IMR-90 (cell line): ENCODE data around the gene RPTOR. TPM values are rescaled to one million over a fixed set of nuclear protein-coding genes. Genes with fewer than 3 reads are reported as not detected.

ENCODE experiments used
- ATAC-seq: fragments of 200-7000 bp; cut with Tn5 transposase; 2 replicates; pipeline ENCODE4 v1.9.1; 2020; ENCODE audit warnings: low read depth, mild to moderate bottlenecking, moderate library complexity
- BruUV-seq: library from RNA; stranded (reverse); fragments of 400-500 nt; replicated peaks from 2 replicates; lab custom pipeline; 2021; lab: Mats Ljungman, UMichigan
- CTCF ChIA-PET: fragments of 300-600 bp; formaldehyde crosslinking; extraction: SDS; loops from one replicate; lab custom pipeline; 2021; ENCODE audit warnings: antibody characterized with exemption; lab: Yijun Ruan, JAX
- POLR2A ChIA-PET: fragments of 300-600 bp; sonication (Branson Sonifier 250); formaldehyde crosslinking; loops from one replicate; lab custom pipeline; 2022; ENCODE audit warnings: antibody characterized with exemption; ENCODE audit not compliant: unreplicated experiment; lab: Charles Lee
- DNase-seq: peaks from one replicate; pipeline ENCODE4 v3.0.0; 2013
- H2AFZ ChIP-seq: replicated peaks from 2 replicates; pipeline ENCODE3; 2013; ENCODE audit warnings: low read length, mild to moderate bottlenecking; ENCODE audit not compliant: poor library complexity
- H2AK5ac ChIP-seq: 2 replicates; pipeline ENCODE4 v1.6.1; 2013; ENCODE audit warnings: low read depth, low read length, inconsistent platforms
- H2AK9ac ChIP-seq: replicated peaks from 2 replicates; pipeline ENCODE3; 2013; ENCODE audit warnings: mild to moderate bottlenecking, low read depth, low read length, moderate library complexity; ENCODE audit not compliant: poor library complexity
- H2BK120ac ChIP-seq: 2 replicates; pipeline ENCODE4 v1.6.1; 2013; ENCODE audit warnings: low read depth, low read length, inconsistent platforms
- H2BK15ac ChIP-seq: 3 replicates; pipeline ENCODE4 v1.6.1; 2013; ENCODE audit warnings: low read depth, low read length, inconsistent platforms
- H2BK20ac ChIP-seq: 2 replicates; pipeline ENCODE4 v1.6.1; 2013; ENCODE audit warnings: low read depth, mild to moderate bottlenecking, inconsistent platforms, low read length, moderate library complexity
- H2BK5ac ChIP-seq: 2 replicates; pipeline ENCODE4 v1.6.1; 2013; ENCODE audit warnings: mild to moderate bottlenecking, low read depth, low read length, inconsistent platforms; ENCODE audit not compliant: poor library complexity, severe bottlenecking
- H3K14ac ChIP-seq: replicated peaks from 2 replicates; pipeline ENCODE4 v1.6.1; 2013; ENCODE audit warnings: low read depth, low read length, inconsistent platforms
- H3K18ac ChIP-seq: 2 replicates; pipeline ENCODE4 v1.6.1; 2013; ENCODE audit warnings: low read depth, low read length, control low read depth
- H3K23ac ChIP-seq: 2 replicates; pipeline ENCODE4 v1.6.1; 2013; ENCODE audit warnings: low read depth, low read length, inconsistent platforms
- H3K27ac ChIP-seq: 2 replicates; pipeline ENCODE4 v1.5.1; 2013; ENCODE audit warnings: mild to moderate bottlenecking, control low read depth, low read length; ENCODE audit not compliant: insufficient read depth
- H3K27me3 ChIP-seq: 2 replicates; pipeline ENCODE4 v1.6.1; 2013; ENCODE audit warnings: low read length; ENCODE audit not compliant: control insufficient read depth, insufficient read depth
- H3K36me3 ChIP-seq: 2 replicates; pipeline ENCODE4 v1.6.1; 2013; ENCODE audit warnings: low read length, mixed read lengths; ENCODE audit not compliant: control insufficient read depth, insufficient read depth
- H3K4ac ChIP-seq: 2 replicates; pipeline ENCODE4 v1.6.1; 2013; ENCODE audit warnings: low read depth, low read length, inconsistent platforms
- H3K4me1 ChIP-seq: 2 replicates; pipeline ENCODE4 v1.6.1; 2013; ENCODE audit warnings: low read length, mixed read lengths; ENCODE audit not compliant: control insufficient read depth, insufficient read depth
- H3K4me2 ChIP-seq: 2 replicates; pipeline ENCODE4 v1.6.1; 2013; ENCODE audit warnings: low read depth, mild to moderate bottlenecking, control low read depth, low read length, moderate library complexity
- H3K4me3 ChIP-seq: 2 replicates; pipeline ENCODE4 v1.5.1; 2013; ENCODE audit warnings: low read depth, mild to moderate bottlenecking, control low read depth, low read length, moderate library complexity; ENCODE audit not compliant: insufficient read depth
- H3K56ac ChIP-seq: 2 replicates; pipeline ENCODE4 v1.6.1; 2013; ENCODE audit warnings: low read length, inconsistent platforms; ENCODE audit not compliant: insufficient read depth; ENCODE audit errors: extremely low read depth
- H3K79me1 ChIP-seq, 2 experiments: 2 replicates each; pipeline ENCODE4 v1.6.1; 2013; ENCODE audit warnings: low read length in 2 of 2, inconsistent platforms in 1 of 2, low read depth in 1 of 2
- H3K9ac ChIP-seq: 2 replicates; pipeline ENCODE4 v1.6.1; 2013; ENCODE audit warnings: low read depth, low read length, control low read depth
- H3K9me1 ChIP-seq: 2 replicates; pipeline ENCODE4 v1.6.1; 2013; ENCODE audit warnings: low read length, inconsistent platforms; ENCODE audit not compliant: insufficient read depth
- H3K9me3 ChIP-seq: 2 replicates; pipeline ENCODE4 v1.6.1; 2013; ENCODE audit warnings: low read length; ENCODE audit not compliant: control insufficient read depth, insufficient read depth
- H4K20me1 ChIP-seq: 2 replicates; pipeline ENCODE4 v1.6.1; 2013; ENCODE audit warnings: low read length, inconsistent platforms; ENCODE audit not compliant: insufficient read depth
- H4K5ac ChIP-seq: 2 replicates; pipeline ENCODE4 v1.6.1; 2013; ENCODE audit warnings: mild to moderate bottlenecking, low read depth, low read length, control low read depth
- H4K8ac ChIP-seq, 2 experiments: 2 replicates each; pipeline ENCODE4 v1.6.1; 2013; ENCODE audit warnings: low read depth in 2 of 2, low read length in 2 of 2, control low read depth in 1 of 2, inconsistent platforms in 1 of 2
- H4K91ac ChIP-seq: 2 replicates; pipeline ENCODE4 v1.6.1; 2013; ENCODE audit warnings: low read depth, low read length, inconsistent platforms; ENCODE audit not compliant: insufficient read depth
- BHLHE40 ChIP-seq: fragments of 150-350 bp; IDR thresholded peaks from 2 replicates; pipeline ENCODE4 v1.6.1; 2016; ENCODE audit warnings: mild to moderate bottlenecking, low read depth, low read length
- CEBPB ChIP-seq: IDR thresholded peaks from 2 replicates; pipeline ENCODE4 v1.6.1; 2012; ENCODE audit warnings: low read depth, low read length, improper control_type of control experiment
- CHD1 ChIP-seq: IDR thresholded peaks from 2 replicates; pipeline ENCODE4 v1.6.1; 2012; ENCODE audit warnings: low read depth, low read length, improper control_type of control experiment
- CTCF ChIP-seq: conservative IDR thresholded peaks from 2 replicates; pipeline ENCODE4 v1.5.1; 2012; ENCODE audit warnings: mild to moderate bottlenecking, low read depth, low read length, improper control_type of control experiment
- ELK1 ChIP-seq: fragments of 150-350 bp; IDR thresholded peaks from 2 replicates; pipeline ENCODE4 v1.6.1; 2016; ENCODE audit warnings: low read depth, mild to moderate bottlenecking, low read length, moderate library complexity, borderline replicate concordance
- RAD21 ChIP-seq: IDR thresholded peaks from 2 replicates; pipeline ENCODE4 v1.6.1; 2012; ENCODE audit warnings: low read length, improper control_type of control experiment
- RCOR1 ChIP-seq: IDR thresholded peaks from 2 replicates; pipeline ENCODE4 v1.6.1; 2012; ENCODE audit warnings: mild to moderate bottlenecking, low read length, improper control_type of control experiment; ENCODE audit not compliant: insufficient replicate concordance
- RFX5 ChIP-seq: IDR thresholded peaks from 2 replicates; pipeline ENCODE4 v1.8.0; 2012; ENCODE audit warnings: low read depth, mild to moderate bottlenecking, low read length, moderate library complexity
- SMC3 ChIP-seq: fragments of 150-350 bp; IDR thresholded peaks from 2 replicates; pipeline ENCODE4 v1.6.1; 2016; ENCODE audit warnings: low read depth, mild to moderate bottlenecking, antibody characterized with exemption, low read length, moderate library complexity
- WGBS, 2 experiments: methylation state at CpG; one replicate each; pipeline versions ENCODE4 v1.1.5 to v1.1.7; 2013; ENCODE audit warnings: missing lambda C conversion rate in 2 of 2; ENCODE audit not compliant: insufficient read length in 1 of 2; ENCODE audit errors: extremely low coverage in 2 of 2; 5-methylcytosine and 5-hydroxymethylcytosine counted together
- dilution Hi-C: fragments of 300-500 bp; cut with HindIII; formaldehyde crosslinking; loops from one replicate; pipeline ENCODE4 v1.14.3; 2018; ENCODE audit warnings: low sequenced_read_pairs; ENCODE audit not compliant: unreplicated experiment
- in situ Hi-C: fragments of 300-500 bp; cut with MboI; formaldehyde crosslinking; loops from 3 replicates; pipeline ENCODE4 v1.14.3; 2019; ENCODE audit warnings: low sequenced_read_pairs, inconsistent platforms, mixed read lengths
- intact Hi-C: fragments of 100-400 bp; cut with micrococcal nuclease; formaldehyde crosslinking; loops from 2 replicates; pipeline ENCODE4 v1.10.0; 2022
- polyA plus RNA-seq, 3 experiments: library from polyadenylated mRNA; depleted of rRNA; stranded (reverse); fragments of >200 nt; gene quantifications; 2 replicates each; pipeline ENCODE4 v1.2.3, GENCODE V29; 2012; ENCODE audit warnings: low replicate concordance in 1 of 3
- total RNA-seq: library from RNA; depleted of rRNA; stranded (reverse); fragments of >200 nt; gene quantifications from 2 replicates; pipeline ENCODE4 v1.2.3, GENCODE V29; 2012

The RPTOR gene
- total and polyA plus RNA-seq, 2 of the 4 experiments (the other 2 are of a cell fraction) = 10.8 to 14.7 TPM

GRCh38 chr17:80970044-80970761 is 425.6 kb downstream of the RPTOR start:
- Histone ChIP-seq H3K36me3 (no peaks in the 10 kb centered on the region; the same call in 1 of the 2 replicates), H3K18ac (no peak overlapping the region), H4K20me1 (no peaks in the 10 kb centered on the region), H3K9me1 (peaks cover 7% of the 10 kb centered on the region; the same call in 1 of the 2 replicates), H3K27me3 (no peaks in the 10 kb centered on the region), H2BK120ac (0 out of 2 replicates have a peak overlapping the region, but pooled peaks have one; percentile 8), H4K8ac (no peak overlapping the region), H2AK5ac (0 out of 2 replicates have a peak overlapping the region, but pooled peaks have one; percentile 9), H3K4me1 (peaks cover 8% of the 10 kb centered on the region), H3K4me3 (no peak overlapping the region), H3K79me1 (no peaks in the 10 kb centered on the region), H2AK9ac (peak overlapping the region; percentile 65), H3K9ac (no peak overlapping the region), H2BK5ac (no peak overlapping the region), H3K14ac (no peak overlapping the region), H3K23ac (peak overlapping the region; percentile 27), H3K4me2 (no peak overlapping the region), H3K27ac (no peak overlapping the region), H2BK20ac (no peak overlapping the region), H4K5ac (no peak overlapping the region), H3K4ac (no peak overlapping the region), H2BK15ac (no peak overlapping the region), H3K9me3 (no peaks in the 10 kb centered on the region), H4K91ac (0 out of 2 replicates have a peak overlapping the region, but pooled peaks have one; percentile 26), H3K56ac (no peak overlapping the region), H2AFZ (peak overlapping the region; percentile 43)
- intact Hi-C loops (no loop called here), dilution Hi-C loops (no loop called here), in situ Hi-C loops (no loop called here)
- ATAC-seq = peak; percentile 55
- no peak for DNase-seq
- POLR2A ChIA-PET = no interaction called here
- 61% methylated on average over 12 of the region's 20 CpGs; no CpG with 5 or more reads in 1 of the 2 experiments for WGBS, 2 experiments
- TF ChIP-seq RFX5 (no peak), CTCF (peak; percentile 30), RAD21 (peak; percentile 47), SMC3 (no peak), RCOR1 (no peak), ELK1 (no peak), BHLHE40 (no peak), CEBPB (no peak), CHD1 (no peak)
- no TSS peak for BruUV-seq
- CTCF ChIA-PET = interaction anchor here (0.6 kb wide), 1 partner anchor 12 kb away, joined by 4 read pairs; no protein-coding TSS in a partner anchor
